Heart left ventricle (tissue), 13 donors: ENCODE results near the gene FBXL4.

Source experiments
- CTCF ChIP-seq, 12 donors: fragments of 200-600 bp; sonication (generic) in 4 of 12; IDR thresholded peaks; one replicate each; pipeline versions ENCODE4 v1.5.0 to v1.8.0; 2018 to 2022; ENCODE audit warnings: antibody characterized with exemption in 12 of 12, mild to moderate bottlenecking in 5 of 12
- POLR2A ChIP-seq, 2 donors: fragments of 450-650 bp; IDR thresholded peaks; one replicate each; pipeline ENCODE4 v1.6.1; 2017; ENCODE audit warnings: antibody characterized with exemption in 2 of 2, mild to moderate bottlenecking in 2 of 2, moderate library complexity in 2 of 2
- donor health status: ischemic (EF 13 %, LVEDD 7.1; RV severe dilation, severe dysfunction).
- donor health status: DM: no; HTN: yes; CAD: no.
- donor health status: DM: no; HTN: no; CAD: no.
- donor health status: ischemic (EF 25% LVEDD 6.9; RV normal size, moderate dysfunction).
- donor health status: ischemic (EF 25% LVEDD 5.7; RV mildly dilated, moderate dysfunction).
- donor health status: ischemic (EF 35%, LVEDD 5.7; RV mildly dilated, moderate dysfunction).
- donor health status: nonischemic (EF 11% LVEDD 7.7; RV severe dilation, severe dysfunction).
- donor health status: DM: yes; HTN: yes; CAD: no.
- donor health status: PGD.
- donor health status: ischemic (EF 29% LVEDD 5.4; RV normal size, mild dysfunction).
- donor health status: nonischemic (EF 23%, LVEDD 6.1; RV moderate dilation, normal function).

GRCh38 chr6:98838032-98838431, 109.7 kb downstream of the FBXL4 start:
- TF ChIP-seq CTCF (IDR thresholded peaks at IDR 0.05) (no peak), POLR2A (IDR thresholded peaks at IDR 0.05) (no peak)
